ENCODE measurements around the gene OR2A25.

GRCh38 chr7:144105211-144105610 lies 35.6 kb downstream of the OR2A25 start:
- TF ChIP-seq, protein P1, sequence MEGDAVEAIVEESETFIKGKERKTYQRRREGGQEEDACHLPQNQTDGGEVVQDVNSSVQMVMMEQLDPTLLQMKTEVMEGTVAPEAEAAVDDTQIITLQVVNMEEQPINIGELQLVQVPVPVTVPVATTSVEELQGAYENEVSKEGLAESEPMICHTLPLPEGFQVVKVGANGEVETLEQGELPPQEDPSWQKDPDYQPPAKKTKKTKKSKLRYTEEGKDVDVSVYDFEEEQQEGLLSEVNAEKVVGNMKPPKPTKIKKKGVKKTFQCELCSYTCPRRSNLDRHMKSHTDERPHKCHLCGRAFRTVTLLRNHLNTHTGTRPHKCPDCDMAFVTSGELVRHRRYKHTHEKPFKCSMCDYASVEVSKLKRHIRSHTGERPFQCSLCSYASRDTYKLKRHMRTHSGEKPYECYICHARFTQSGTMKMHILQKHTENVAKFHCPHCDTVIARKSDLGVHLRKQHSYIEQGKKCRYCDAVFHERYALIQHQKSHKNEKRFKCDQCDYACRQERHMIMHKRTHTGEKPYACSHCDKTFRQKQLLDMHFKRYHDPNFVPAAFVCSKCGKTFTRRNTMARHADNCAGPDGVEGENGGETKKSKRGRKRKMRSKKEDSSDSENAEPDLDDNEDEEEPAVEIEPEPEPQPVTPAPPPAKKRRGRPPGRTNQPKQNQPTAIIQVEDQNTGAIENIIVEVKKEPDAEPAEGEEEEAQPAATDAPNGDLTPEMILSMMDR (conservative IDR thresholded peaks at IDR 0.05 in 1 of 2, IDR thresholded peaks at IDR 0.05 in 1 of 2; ENCODE audit: low read depth in 1 of 2, low read length in 2 of 2): no peak
- TF ChIP-seq EZH2 (IDR thresholded peaks at IDR 0.05; ENCODE audit: low read length, missing control alignments): no peak

Measured in fibroblast of lung (primary cell).